Erythroblast (primary cell): ENCODE data around the gene DUSP7.

Experiments used
- GATA1 ChIP-seq: IDR thresholded peaks from 2 replicates; pipeline ENCODE4 v1.6.1; 2011; ENCODE audit warnings: low read depth, mild to moderate bottlenecking, control low read depth, low read length, moderate library complexity
- POLR2A ChIP-seq: IDR thresholded peaks from 2 replicates; pipeline ENCODE4 v1.6.1; 2011; ENCODE audit warnings: mild to moderate bottlenecking, low read length

DNA sequence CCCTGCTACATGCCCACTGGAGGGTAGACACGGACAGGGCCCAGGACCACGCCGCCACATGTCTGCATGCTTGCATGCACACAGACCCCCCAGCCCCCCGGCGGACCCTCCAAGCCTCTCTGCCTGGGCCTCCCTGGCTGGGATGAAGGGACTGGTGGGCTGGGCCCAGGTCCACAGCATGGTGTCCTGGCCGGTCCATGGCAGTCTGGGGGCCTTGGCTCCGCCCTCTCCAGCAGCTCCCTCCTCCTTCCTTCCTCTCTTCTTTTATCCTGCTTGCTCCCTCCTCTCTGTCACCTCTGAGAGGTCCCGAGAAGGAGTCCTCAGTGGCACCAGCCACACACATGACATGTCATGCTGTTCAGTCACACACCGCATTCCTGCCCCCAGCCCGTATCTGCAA lies 24.5 kb downstream of the DUSP7 start:
- TF ChIP-seq POLR2A (no peak), GATA1 (no peak)
